Measurements from ENCODE around the gene MEX3C.

The MEX3C gene

GRCh38 chr18:51153659-51154371 lies 43.7 kb downstream of the MEX3C start:
- peak; percentile 16 to 71 (median 28) for DNase-seq

- DNase-seq = peak; percentile 17 to 55 (median 44)
Measured at GRCh38 chr18:51151568-51152511, 45.6 kb downstream of the MEX3C start.

- no peak for DNase-seq
Measured at GRCh38 chr18:51151185-51151567, 46.3 kb downstream of the MEX3C start.

GRCh38 chr18:51150113-51150700 lies 47.3 kb downstream of the MEX3C start:
- DNase-seq = no peak

- no peak for DNase-seq
Measured at GRCh38 chr18:51149670-51150069, 47.8 kb downstream of the MEX3C start.

GRCh38 chr18:51146909-51147308 lies 50.6 kb downstream of the MEX3C start:
- DNase-seq = no peak

GRCh38 chr18:51138936-51139335 lies 58.5 kb downstream of the MEX3C start:
- no peak for DNase-seq

- no peak for DNase-seq
Measured at GRCh38 chr18:51137891-51138290, 59.6 kb downstream of the MEX3C start.

- no peak for DNase-seq
Measured at GRCh38 chr18:51137026-51137729, 60.3 kb downstream of the MEX3C start.

- peak in 1 of 6 experiments; percentile 14 for DNase-seq
Measured at GRCh38 chr18:51135795-51136194, 61.7 kb downstream of the MEX3C start.

- DNase-seq = no peak
Measured at GRCh38 chr18:51135364-51135763, 62.1 kb downstream of the MEX3C start.

- DNase-seq = no peak
Measured at GRCh38 chr18:51134721-51135120, 62.8 kb downstream of the MEX3C start.

GRCh38 chr18:51133580-51134160 lies 63.8 kb downstream of the MEX3C start:
- no peak for DNase-seq

- DNase-seq = no peak
Measured at GRCh38 chr18:51132256-51132935, 65.1 kb downstream of the MEX3C start.

- DNase-seq = no peak
Measured at GRCh38 chr18:51128533-51128932, 68.9 kb downstream of the MEX3C start.

GRCh38 chr18:51127664-51128063 lies 69.8 kb downstream of the MEX3C start:
- DNase-seq = no peak

GRCh38 chr18:51125976-51126375 lies 71.5 kb downstream of the MEX3C start:
- DNase-seq = no peak

All from stimulated activated naive CD4-positive, alpha-beta T cell (primary cell).